Keratinocyte (primary cell): ENCODE measurements around the gene PPP1R7. TPM values are rescaled to one million over a fixed set of nuclear protein-coding genes. Genes with fewer than 3 reads are reported as not detected.

Experiments
- DNase-seq: peaks from one replicate; pipeline ENCODE4 v3.0.0-alpha.2; 2011; ENCODE audit warnings: low read depth, missing footprints, low spot score
- FAIRE-seq: peaks from 2 replicates; lab custom pipeline; 2011; peaks lifted over from hg19 to GRCh38; lab: Jason Lieb, UNC
- H2AFZ ChIP-seq: 2 replicates; pipeline ENCODE4 v1.6.0; 2012; ENCODE audit warnings: low read length, control low read depth, inconsistent platforms; ENCODE audit not compliant: control insufficient read depth
- H3K27ac ChIP-seq: 2 replicates; pipeline ENCODE4 v1.5.1; 2011; ENCODE audit warnings: low read length; ENCODE audit not compliant: control insufficient read depth, insufficient read depth
- H3K27me3 ChIP-seq: 3 replicates; pipeline ENCODE4 v1.6.0; 2011; ENCODE audit warnings: low read length; ENCODE audit not compliant: control insufficient read depth, insufficient read depth; ENCODE audit errors: extremely low read depth
- H3K36me3 ChIP-seq, 2 experiments: 2 replicates in 1 of 2; 3 replicates in 1 of 2; pipeline ENCODE4 v1.5.1; 2011; ENCODE audit warnings: low read length in 2 of 2, mild to moderate bottlenecking in 1 of 2; ENCODE audit not compliant: control insufficient read depth in 2 of 2, insufficient read depth in 2 of 2; ENCODE audit errors: extremely low read depth in 1 of 2
- H3K4me1 ChIP-seq: 3 replicates; pipeline ENCODE4 v1.5.1; 2011; ENCODE audit warnings: low read length; ENCODE audit not compliant: control insufficient read depth, insufficient read depth; ENCODE audit errors: extremely low read depth
- H3K4me2 ChIP-seq: 3 replicates; pipeline ENCODE4 v1.6.0; 2011; ENCODE audit warnings: low read depth, low read length; ENCODE audit not compliant: control insufficient read depth, insufficient read depth; ENCODE audit errors: extremely low read depth
- H3K4me3 ChIP-seq, 3 experiments: fragments of 200-600 bp in 1 of 3; sonication (generic) in 1 of 3; 2 replicates in 2 of 3; 3 replicates in 1 of 3; pipeline ENCODE4 v1.5.1; 2011 to 2016; ENCODE audit warnings: low read length in 3 of 3, mild to moderate bottlenecking in 3 of 3, control low read depth in 2 of 3, inconsistent platforms in 1 of 3, low read depth in 1 of 3, mixed read lengths in 1 of 3, mixed run types in 1 of 3, moderate library complexity in 1 of 3; ENCODE audit not compliant: control insufficient read depth in 2 of 3, insufficient read depth in 2 of 3; ENCODE audit errors: extremely low read depth in 1 of 3
- H3K79me2 ChIP-seq: 2 replicates; pipeline ENCODE4 v1.6.0; 2012; ENCODE audit warnings: low read length; ENCODE audit not compliant: control insufficient read depth, insufficient read depth
- H3K9ac ChIP-seq: 3 replicates; pipeline ENCODE4 v1.6.0; 2011; ENCODE audit warnings: low read length; ENCODE audit not compliant: control insufficient read depth, insufficient read depth; ENCODE audit errors: extremely low read depth
- H3K9me1 ChIP-seq: 3 replicates; pipeline ENCODE4 v1.6.0; 2011; ENCODE audit warnings: low read length; ENCODE audit not compliant: control insufficient read depth, insufficient read depth; ENCODE audit errors: extremely low read depth
- H3K9me3 ChIP-seq: 2 replicates; pipeline ENCODE4 v1.5.1; 2012; ENCODE audit warnings: low read depth, low read length; ENCODE audit not compliant: control insufficient read depth
- H4K20me1 ChIP-seq: 3 replicates; pipeline ENCODE4 v1.6.0; 2011; ENCODE audit warnings: low read length; ENCODE audit not compliant: control insufficient read depth, insufficient read depth; ENCODE audit errors: extremely low read depth
- CTCF ChIP-seq, 3 experiments: IDR thresholded peaks in 1 of 3; conservative IDR thresholded peaks in 1 of 3; optimal IDR thresholded peaks in 1 of 3; 2 replicates in 2 of 3; 3 replicates in 1 of 3; pipeline versions ENCODE3 to v1.5.1; 2011; ENCODE audit warnings: low read length in 3 of 3, mild to moderate bottlenecking in 3 of 3, moderate library complexity in 2 of 3, control low read depth in 1 of 3, inconsistent platforms in 1 of 3; ENCODE audit not compliant: insufficient read depth in 2 of 3; ENCODE audit errors: extremely low read depth in 1 of 3
- EZH2 ChIP-seq: IDR thresholded peaks from one replicate; pipeline ENCODE4 v1.6.1; 2012; ENCODE audit warnings: inconsistent platforms, mild to moderate bottlenecking, low read length, moderate library complexity
- dilution Hi-C: fragments of 300-500 bp; cut with MboI; formaldehyde crosslinking; loops from one replicate; pipeline ENCODE4 v1.7.0; 2020; ENCODE audit warnings: low sequenced_read_pairs; ENCODE audit not compliant: extremely low pct_ligation_motif_present
- polyA plus RNA-seq, 5 experiments: library from polyadenylated mRNA; depleted of rRNA in 3 of 5; stranded (reverse) in 3 of 5; stranded (forward) in 1 of 5; unstranded in 1 of 5; fragments of >200 nt; gene quantifications; 1 replicate in 1 of 5; 2 replicates in 3 of 5; 3 replicates in 1 of 5; pipeline versions ENCODE4 v1.2.1 to v1.2.3, GENCODE V29; 2011 to 2012; ENCODE audit warnings: missing spikeins in 2 of 5, low read depth in 1 of 5, low replicate concordance in 1 of 5

Gene PPP1R7
- polyA plus RNA-seq, 1 donor (not counting 4 experiments of a cell fraction or from before 2014, with no cell fraction given): 84.9 TPM

- Histone ChIP-seq H3K27me3 (peaks cover 33% of the 10 kb centered on the region), H3K4me3 (no peak overlapping the region), H4K20me1 (no peaks in the 10 kb centered on the region), H3K79me2 (no peaks in the 10 kb centered on the region), H3K36me3 (no peaks in the 10 kb centered on the region), H2AFZ (no peak overlapping the region), H3K4me1 (no peaks in the 10 kb centered on the region), H3K9me1 (no peaks in the 10 kb centered on the region), H3K9ac (no peak overlapping the region), H3K27ac (no peak overlapping the region), H3K4me2 (no peak overlapping the region), H3K9me3 (no peaks in the 10 kb centered on the region)
- no peak for FAIRE-seq
- DNase-seq: no peak
- TF ChIP-seq EZH2 (no peak), CTCF (optimal IDR thresholded peaks at IDR 0.05 in 1 of 3, IDR thresholded peaks at IDR 0.05 in 1 of 3, conservative IDR thresholded peaks at IDR 0.05 in 1 of 3; ENCODE audit: extremely low read depth in 1 of 3, insufficient read depth in 2 of 3, low read length in 3 of 3) (no peak)
- dilution Hi-C loops: no loop called here
These were observed 40.2 kb downstream of the PPP1R7 start for GRCh38 chr2:241190291-241190981.

- TF ChIP-seq CTCF (optimal IDR thresholded peaks at IDR 0.05 in 1 of 3, IDR thresholded peaks at IDR 0.05 in 1 of 3, conservative IDR thresholded peaks at IDR 0.05 in 1 of 3; ENCODE audit: extremely low read depth in 1 of 3, insufficient read depth in 2 of 3, low read length in 3 of 3): no peak
- no peak for TF ChIP-seq EZH2
- Histone ChIP-seq H3K27me3 (peaks cover 37% of the 10 kb centered on the region), H3K9ac (no peak overlapping the region), H3K79me2 (no peaks in the 10 kb centered on the region), H3K9me3 (no peaks in the 10 kb centered on the region), H3K9me1 (no peaks in the 10 kb centered on the region), H4K20me1 (no peaks in the 10 kb centered on the region), H3K36me3 (no peaks in the 10 kb centered on the region), H3K4me3 (no peak overlapping the region), H2AFZ (no peak overlapping the region), H3K4me1 (no peaks in the 10 kb centered on the region), H3K4me2 (no peak overlapping the region), H3K27ac (no peak overlapping the region)
- DNase-seq: no peak
- dilution Hi-C loops: no loop called here
- no peak for FAIRE-seq
These were observed 40.8 kb downstream of the PPP1R7 start for GRCh38 chr2:241191081-241191480.
